IPS DF 19.7 (cell line): Measurements from ENCODE around the gene PLOD1.
"Not testable (repeated sequence)": the region's sequence is repeated elsewhere in the genome, so short reads cannot be mapped to it uniquely, and the experiment has no call there.

Source experiments
- DNase-seq: peaks from one replicate; pipeline ENCODE4 v3.0.0-alpha.2; 2013; ENCODE audit warnings: low read depth, low spot score

PLOD1 gene

GRCh38 chr1:11938722-11939526, 4.4 kb downstream of the PLOD1 start:
- DNase-seq = no peak

DNA sequence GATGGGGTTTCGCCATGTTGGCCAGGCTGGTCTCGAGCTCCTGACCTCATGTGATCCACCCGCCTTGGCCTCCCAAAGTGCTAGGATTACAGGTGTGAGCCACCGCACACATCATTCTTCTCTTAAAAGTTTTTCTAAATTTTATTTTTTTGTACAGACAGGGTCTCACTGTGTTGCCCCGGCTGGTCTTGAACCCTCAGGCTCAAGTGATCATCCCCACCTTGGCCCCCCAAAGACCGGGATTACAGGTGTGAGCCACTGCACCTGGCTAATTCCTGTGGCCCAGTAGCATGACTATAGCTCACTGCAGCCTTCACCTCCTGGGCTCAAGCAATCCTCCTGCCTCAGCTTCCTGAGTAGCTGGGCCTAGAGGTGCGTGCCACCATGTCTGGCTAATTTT, 5.3 kb downstream of the PLOD1 start:
- not testable (repeated sequence) for DNase-seq

GRCh38 chr1:11940260-11940921, 5.9 kb downstream of the PLOD1 start:
- DNase-seq = no peak

DNA sequence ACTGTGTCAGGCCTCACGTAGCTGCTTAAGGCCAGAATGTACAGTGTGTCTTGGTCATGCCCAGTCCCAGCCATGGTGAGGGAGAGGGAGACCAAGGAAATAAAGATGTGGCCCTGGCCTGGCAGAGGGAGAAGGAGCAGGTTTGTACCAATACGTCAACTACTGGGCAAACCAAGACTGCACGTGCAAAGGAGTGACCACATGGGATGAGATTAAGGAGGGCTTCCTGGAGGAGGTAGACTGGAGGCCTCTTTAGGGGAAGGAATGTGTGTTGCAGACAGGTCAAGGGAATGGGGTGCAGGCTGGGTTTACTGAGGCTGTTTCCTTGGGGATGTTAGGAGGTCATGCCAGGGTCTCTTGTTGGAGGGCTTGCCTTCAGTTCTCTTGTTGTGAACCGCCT, 7.8 kb downstream of the PLOD1 start:
- no peak for DNase-seq

- DNase-seq = no peak
These were observed 9.1 kb downstream of the PLOD1 start for GRCh38 chr1:11943619-11944018.

DNA sequence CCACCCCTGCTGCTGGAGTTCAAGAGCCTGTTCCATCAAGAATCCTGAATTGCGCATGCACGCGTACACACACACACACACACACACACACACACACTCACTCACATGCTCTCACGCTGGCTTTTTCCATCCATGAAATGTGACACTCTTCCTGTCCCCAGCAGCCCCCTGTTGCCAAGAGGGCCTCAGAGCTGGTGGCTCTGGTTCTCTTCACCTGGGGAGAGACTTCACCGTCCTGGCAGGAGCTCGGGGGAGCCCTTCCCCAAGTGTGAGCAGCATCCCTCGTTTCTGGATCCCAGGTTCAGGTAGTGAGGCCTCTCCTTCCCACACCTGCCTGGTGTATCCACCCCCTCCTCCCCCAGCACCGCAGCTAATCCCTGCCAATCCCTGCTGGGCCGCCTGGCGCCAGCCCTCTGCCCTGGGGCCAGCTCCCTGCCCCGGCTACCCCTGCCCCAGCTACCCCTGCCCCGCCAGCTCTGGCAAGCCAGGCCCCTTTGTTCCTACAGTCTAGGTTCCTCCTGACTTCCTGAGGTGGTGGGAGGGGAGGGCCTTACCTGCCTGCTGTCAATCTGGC, 9.9 kb downstream of the PLOD1 start:
- no peak for DNase-seq

DNA sequence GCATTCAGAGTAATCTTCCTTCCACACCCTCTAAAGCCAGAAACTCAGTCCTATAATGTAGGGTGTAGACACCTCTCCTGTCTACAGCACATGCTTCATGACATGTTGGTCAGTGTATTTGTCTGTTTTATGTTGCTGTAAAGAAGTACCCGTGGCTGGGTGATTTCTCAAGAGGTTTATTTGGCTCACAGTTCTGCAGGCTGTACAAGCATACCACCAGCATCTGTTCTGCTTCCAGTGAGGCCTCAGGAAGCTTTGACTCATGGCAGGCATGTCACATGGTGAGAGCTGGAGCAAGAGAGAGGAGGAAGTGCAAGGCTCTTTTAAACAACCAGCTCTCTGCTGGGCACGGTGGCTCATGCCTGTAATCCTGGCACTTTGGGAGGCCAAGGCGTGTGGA, 12.1 kb downstream of the PLOD1 start:
- DNase-seq = no peak

GRCh38 chr1:11948822-11949458, 14.4 kb downstream of the PLOD1 start:
- DNase-seq = no peak

DNA sequence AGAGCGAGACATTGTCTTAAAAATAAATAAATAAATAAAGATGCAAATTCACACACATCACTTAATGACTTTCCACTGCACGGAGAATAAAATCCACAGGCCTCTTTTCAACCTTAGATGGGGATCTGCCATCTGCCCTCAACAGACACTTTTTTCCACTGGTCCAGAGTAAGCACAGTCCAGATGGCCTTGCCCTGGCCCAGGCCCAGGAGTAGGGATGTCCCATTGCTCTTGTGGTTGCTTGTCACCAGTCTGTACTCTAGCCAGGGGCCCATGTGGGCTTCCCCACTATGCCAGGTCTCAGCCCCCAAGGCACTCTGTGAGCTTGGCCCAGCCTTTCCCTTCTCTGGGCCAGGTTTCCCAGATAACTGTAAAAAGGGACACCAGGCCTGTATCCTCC, 17.4 kb downstream of the PLOD1 start:
- no peak for DNase-seq

GRCh38 chr1:11952455-11953109, 18.1 kb downstream of the PLOD1 start:
- no peak for DNase-seq

DNA sequence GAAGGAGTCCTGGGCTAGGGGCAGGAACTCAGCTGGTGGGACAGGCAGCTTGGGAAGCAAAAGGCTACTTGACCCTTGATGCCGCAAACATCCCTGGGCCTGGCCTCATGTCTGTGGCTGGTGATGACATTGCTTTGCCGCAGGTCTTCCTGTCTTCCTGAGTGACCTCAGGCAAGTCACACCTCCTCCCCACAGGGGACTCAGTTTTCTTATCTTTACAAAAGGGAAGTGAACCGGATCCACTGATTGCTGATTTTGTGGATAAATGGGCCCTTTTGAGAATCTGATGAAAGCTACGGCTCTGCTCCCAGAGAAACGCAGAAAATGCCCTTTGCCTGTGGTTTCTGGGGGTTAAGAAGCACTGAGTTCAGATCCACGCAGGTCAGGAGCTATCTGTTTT, 20.7 kb downstream of the PLOD1 start:
- no peak for DNase-seq

DNA sequence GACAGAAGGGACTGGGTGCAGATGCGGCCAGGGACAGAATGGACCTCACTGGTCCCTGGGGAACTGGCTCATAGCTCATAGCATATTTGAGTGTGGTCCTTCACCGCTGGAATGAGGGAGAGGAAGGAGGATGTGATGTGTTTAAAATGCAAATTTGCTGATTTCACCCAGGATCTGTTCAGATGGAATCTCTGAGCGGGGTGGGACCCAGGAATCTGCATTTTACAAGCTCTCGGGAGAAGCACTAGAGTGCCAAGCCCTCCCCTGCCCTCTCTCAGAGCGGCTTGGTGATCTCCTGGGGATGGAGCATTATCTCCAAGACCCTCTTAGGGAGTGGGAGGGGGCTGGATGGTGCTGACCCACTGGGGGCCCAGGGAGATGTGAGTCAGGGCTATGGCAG, 22.9 kb downstream of the PLOD1 start:
- DNase-seq = no peak

DNA sequence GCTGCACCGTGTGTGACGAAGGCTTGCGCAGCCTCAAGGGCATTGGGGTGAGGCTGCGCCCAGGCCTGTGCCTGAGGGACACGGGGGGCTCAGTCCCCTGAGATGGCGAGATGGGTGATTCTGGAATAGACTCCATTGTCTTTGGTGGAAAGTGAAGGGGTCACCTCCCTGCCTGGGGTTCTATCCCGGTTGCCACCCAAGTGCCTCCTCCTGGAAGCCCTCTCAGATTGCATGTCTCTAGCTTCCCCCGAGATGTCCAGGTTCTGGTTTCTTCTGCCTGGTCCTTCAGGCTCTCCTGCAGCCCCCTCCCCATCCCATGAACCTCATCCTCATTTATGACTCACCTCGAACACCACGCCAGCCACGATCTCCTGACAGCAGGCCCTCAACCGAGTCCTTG, 23.4 kb downstream of the PLOD1 start:
- DNase-seq = no peak

- no peak for DNase-seq
These were observed 25.8 kb downstream of the PLOD1 start for GRCh38 chr1:11960276-11960675.

GRCh38 chr1:11960715-11961114, 26.2 kb downstream of the PLOD1 start:
- DNase-seq = no peak

DNA sequence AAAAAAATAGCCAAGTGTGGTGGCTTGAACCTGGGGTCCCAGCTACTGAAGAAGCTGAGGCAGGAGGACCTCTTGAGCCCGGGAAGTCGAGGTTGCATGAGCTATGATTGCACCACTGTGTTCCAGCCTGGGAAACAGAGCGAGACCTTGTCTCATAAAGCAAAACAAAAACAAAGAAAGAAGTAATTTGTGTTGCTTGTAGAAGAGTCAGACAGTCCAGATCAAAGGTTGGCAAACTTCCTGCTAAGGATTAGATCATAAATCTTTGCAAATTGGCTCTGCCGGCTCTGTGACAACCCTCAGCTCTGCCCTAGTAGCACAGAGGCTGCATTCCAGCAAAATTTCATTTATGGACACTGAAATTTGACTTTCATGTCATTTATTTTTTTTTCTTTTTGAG, 26.7 kb downstream of the PLOD1 start:
- DNase-seq = no peak

DNA sequence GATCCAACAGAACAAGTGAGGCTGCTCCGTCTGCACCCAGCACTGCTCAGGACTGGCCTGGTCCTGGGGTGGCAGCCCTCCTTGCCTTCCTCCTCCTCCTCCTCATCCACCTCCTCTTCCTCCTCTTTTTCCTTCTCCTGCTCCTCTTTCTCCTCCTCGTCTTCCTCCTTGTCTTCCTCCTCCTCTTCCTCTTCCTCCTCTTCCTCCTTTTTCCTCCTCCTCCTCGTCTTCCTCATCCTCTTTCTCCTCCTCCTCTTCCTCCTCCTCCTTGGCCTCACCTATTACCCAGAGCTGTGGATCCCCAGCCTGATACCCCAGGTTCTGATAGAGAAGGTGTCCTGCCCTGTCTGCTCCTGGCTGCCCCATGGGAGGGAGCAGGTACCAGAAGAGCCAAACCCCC, 29.1 kb downstream of the PLOD1 start:
- no peak for DNase-seq

GRCh38 chr1:11964656-11965055, 30.1 kb downstream of the PLOD1 start:
- no peak for DNase-seq

DNA sequence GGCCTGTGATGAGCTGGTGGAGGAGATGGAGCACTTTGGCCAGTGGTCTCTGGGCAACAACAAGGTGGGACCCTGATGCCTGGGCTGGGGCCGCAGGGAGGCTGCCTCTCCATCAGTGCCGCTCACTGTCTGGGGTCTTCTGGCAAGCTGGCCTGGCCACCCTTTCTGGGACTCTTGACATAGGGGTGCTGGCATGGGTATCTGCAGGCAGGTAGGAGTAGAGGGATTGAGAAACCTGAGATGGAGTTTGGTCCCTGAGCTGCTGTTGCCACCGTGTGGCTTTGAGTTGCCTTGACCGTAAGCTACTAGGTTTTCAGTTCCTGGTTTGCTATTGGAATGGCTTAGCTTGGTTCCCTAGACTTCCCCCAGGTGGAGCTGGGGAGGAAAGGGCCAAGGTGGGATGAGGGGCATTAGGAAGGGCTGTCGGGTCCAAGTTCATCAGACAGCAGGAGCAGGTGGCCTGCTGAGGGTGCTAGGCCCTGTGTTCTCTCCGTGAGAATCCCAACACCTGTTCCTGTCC, 32.6 kb downstream of the PLOD1 start:
- peak; percentile 89 for DNase-seq

GRCh38 chr1:11970441-11971185, 36.1 kb downstream of the PLOD1 start:
- DNase-seq = no peak

- DNase-seq = no peak
These were observed 43.1 kb downstream of the PLOD1 start for GRCh38 chr1:11977625-11978024.
